ENCODE results near the gene UPK3BL1.
"Not testable (repeated sequence)": the region's sequence is repeated elsewhere in the genome, so short reads cannot be mapped to it uniquely, and the experiment has no call there.

UPK3BL1 gene, protein sequence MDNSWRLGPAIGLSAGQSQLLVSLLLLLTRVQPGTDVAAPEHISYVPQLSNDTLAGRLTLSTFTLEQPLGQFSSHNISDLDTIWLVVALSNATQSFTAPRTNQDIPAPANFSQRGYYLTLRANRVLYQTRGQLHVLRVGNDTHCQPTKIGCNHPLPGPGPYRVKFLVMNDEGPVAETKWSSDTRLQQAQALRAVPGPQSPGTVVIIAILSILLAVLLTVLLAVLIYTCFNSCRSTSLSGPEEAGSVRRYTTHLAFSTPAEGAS

DNA sequence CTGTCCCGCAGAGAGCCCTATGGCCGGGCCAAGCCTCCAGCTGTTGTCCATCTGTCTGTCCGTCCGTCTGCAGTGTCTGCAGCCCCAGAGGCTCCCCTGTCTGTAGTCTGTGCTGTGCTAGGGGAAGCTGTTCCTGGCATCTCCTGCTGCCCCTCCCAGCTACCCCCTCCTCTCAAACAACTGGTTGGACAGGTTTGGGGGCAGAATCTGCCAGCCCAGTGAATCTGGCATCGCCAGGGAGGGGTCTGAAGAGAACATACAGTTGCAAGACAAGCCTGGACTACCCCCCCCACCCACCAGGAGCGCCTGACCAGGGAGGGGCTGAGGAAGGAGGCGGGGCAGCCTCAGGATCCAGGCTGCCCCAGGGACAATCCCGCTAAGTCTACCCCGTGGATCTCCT, at the start of gene UPK3BL1:
TSS of gene UPK3BL1 (minus strand) at position 101 of the 400 bp plus-strand sequence. CDS start at position 51, 50 bp downstream.
- in situ Hi-C loops (cut with HindIII; ENCODE audit: low sequenced_read_pairs); H3K4me3 ChIP-seq (ENCODE audit: low read depth, low read length); DNase-seq (ENCODE audit: low read depth, low spot score): not testable (repeated sequence)

DNA sequence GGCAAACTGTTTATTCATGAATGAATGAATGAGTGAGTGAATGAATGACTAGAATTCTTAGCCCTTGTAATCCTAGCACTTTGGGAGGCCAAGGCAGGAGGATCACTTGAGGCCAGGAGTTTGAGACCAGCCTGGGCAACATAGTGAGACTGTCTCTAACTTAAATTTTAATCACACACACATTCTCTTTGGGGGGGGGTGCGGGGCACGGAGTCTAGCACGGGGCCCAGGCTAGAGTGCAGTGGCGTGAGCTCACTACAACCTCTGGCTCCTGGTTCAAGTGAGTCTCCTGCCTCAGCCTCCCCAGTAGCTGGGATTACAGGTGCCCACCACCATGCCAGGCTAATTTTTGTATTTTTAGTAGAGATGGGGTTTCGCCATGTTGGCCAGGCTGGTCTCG, 48.0 kb upstream of the UPK3BL1 start:
- H3K4me3 ChIP-seq (ENCODE audit: low read depth, low read length); in situ Hi-C loops (cut with HindIII; ENCODE audit: low sequenced_read_pairs); DNase-seq (ENCODE audit: low read depth, low spot score): not testable (repeated sequence)

DNA sequence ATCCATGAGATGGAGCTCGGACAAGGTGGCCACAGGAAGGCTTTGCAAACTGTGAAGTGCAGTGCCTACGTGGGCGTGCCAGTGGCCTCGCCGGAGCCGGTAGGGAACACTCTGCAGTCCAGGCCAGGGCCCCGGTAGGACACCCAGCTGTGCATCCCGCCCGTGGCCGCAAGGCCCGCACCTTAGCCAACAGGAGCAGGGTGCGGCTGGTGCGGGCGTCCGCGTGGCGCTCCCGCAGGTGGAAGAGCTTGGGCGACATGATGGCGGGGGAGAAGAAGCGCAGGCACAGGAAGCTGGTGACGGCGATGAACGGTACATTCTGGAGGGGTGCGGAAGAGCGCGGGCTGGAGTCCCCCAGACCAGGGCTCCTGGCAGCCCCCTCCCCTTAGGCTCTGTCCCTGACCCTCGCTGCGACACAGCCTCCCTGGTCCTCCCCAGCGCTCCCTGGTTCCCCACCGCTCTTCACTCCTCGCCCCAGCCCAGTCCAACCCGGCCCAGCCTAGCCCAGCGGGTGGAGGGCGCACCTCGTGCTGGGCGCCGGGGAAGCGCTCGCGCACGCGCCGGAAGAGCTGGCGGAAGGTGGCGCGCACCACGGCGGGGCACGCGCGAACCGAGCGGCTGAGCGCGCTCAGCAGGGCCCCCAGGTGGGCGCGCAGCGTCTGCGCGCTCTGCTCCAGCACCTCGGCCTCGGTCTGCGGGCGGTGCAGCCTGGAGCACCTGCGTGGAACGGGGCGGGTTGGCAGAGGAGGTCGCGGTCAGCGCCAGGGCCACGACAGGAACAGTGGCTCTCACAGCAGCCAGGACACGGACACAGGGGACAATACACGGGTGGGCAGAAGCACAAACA, 47.1 kb upstream of the UPK3BL1 start:
- H3K4me3 ChIP-seq (ENCODE audit: low read depth, low read length); DNase-seq (ENCODE audit: low read depth, low spot score); in situ Hi-C loops (cut with HindIII; ENCODE audit: low sequenced_read_pairs): not testable (repeated sequence)

DNA sequence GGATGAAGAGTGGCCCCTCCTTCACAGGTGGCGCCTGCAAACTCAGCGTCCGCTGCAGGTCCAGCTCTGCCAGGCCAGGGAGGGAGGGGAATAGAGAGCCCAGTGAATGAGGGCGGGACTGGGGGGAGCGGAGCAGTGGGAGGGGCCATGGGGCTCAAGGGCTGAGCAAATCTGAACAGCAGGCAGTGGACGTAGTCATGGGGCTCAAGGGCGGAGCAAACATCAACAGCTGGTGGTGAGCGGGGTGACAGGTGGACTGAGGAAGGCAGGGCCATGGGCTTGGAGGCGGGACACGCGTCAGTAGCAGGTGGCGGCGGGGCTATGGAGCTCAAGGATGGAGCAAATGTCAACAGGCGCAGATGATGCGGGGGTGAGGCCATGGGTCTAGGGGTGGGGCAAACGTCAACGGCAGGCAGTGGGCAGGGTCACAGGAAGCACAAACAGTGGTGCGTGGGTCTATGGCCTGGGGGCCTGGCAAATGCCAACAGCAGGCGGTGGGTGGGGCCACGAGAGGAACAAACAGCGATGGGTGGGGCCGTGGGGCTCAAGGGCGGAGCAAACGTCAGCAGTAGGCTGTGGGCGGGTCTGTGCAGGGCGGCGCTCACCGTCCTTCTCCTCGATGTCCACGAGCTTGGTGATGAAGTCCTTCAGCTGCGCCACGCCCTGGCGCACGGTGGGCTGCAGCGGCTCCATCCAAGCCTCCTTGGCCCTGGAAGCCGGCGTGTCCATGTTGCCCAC, 45.9 kb upstream of the UPK3BL1 start:
- H3K4me3 ChIP-seq (ENCODE audit: low read depth, low read length): not testable (repeated sequence)

DNA sequence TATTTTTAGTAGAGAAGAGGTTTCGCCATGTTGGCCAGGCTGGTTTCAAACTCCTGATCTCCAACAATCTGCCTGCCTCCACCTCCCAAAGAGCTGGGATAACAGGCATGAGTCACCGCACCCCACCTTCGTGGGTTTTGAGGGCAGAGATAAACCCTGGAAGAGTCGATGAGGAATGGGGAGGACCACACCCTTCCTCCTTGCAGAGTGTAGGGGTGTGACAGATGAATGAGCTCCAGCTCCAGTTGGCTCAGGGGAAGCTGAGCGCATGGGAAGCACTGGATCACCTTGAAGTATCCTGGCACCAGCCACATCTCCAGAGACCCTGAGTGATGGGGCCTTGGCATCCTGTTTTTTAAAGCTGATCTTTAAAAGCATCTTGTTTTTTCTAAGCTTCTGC, 40.0 kb upstream of the UPK3BL1 start:
- H3K4me3 ChIP-seq (ENCODE audit: low read depth, low read length); DNase-seq (ENCODE audit: low read depth, low spot score); in situ Hi-C loops (cut with HindIII; ENCODE audit: low sequenced_read_pairs): not testable (repeated sequence)

More for the DNA sequence above, 45.9 kb upstream of the UPK3BL1 start:
- DNase-seq (ENCODE audit: low read depth, low spot score); in situ Hi-C loops (cut with HindIII; ENCODE audit: low sequenced_read_pairs): not testable (repeated sequence)

DNA sequence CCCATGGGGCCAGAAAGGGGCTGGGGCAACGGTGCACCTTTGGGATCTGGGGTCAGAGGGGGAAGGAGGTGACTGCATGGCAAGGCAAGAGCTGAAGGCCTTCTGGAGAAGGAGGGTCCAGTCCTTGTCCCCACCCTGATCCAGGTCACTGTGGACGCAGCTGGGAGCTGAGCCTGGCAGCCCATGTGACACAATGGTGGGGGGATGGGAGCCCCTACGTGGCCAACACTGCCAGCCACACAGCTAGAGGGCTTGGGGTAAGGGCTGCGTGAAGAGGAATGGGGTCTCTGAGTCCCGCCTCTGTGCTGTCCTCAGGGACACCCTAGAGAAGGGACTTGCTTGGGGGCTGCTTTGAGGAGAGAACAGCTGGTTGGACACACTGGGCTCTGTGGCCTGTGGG, 38.2 kb upstream of the UPK3BL1 start:
- in situ Hi-C loops (cut with HindIII; ENCODE audit: low sequenced_read_pairs); DNase-seq (ENCODE audit: low read depth, low spot score); H3K4me3 ChIP-seq (ENCODE audit: low read depth, low read length): not testable (repeated sequence)

DNA sequence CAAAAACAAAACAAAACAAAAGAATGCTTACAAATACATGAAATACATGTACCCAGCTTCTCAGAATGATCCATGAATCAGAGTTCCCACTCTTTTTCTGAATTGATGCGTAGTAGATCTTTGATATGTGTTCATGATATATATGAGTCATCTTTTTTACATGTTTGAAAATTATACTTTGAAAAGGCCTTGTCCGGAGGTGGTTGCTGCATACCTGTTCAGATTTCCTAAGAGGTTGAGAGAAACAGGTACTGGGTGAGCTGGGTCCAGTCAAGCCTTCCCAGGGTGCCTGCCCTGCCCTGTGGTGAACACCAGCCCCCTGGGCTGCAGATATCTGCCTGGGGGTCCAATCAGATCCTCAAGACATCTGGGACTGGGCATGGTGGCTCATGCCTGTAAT, 33.0 kb upstream of the UPK3BL1 start:
- DNase-seq (ENCODE audit: low read depth, low spot score); in situ Hi-C loops (cut with HindIII; ENCODE audit: low sequenced_read_pairs); H3K4me3 ChIP-seq (ENCODE audit: low read depth, low read length): not testable (repeated sequence)

DNA sequence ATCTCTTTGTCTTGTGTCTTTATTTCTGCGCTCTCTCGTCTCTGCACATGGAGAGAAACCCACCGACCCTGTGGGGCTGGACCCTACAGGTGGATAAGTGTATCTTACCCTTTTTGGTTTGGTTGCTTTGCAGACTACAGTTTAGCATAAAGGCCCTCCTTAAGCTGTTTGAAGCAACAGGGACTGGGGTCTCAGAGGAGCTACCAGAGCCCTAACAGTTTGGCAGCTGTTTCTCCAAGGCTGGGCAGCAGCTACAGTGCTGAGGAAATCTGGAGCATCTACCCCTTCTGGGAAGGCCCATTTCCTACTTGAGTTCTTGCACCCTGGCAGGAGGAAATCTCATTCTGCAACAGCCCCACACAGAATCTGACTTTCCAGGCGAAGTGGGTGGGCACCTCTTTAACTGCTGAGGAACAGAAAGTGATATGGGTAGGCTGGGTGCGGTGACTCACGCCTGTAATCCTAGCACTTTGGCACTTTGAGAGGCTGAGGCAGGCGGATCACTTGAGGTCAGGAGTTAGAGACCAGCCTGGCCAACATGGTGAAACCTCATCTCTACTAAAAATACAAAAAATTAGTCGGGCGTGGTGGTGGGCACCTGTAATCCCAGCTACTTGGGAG, 31.0 kb upstream of the UPK3BL1 start:
- DNase-seq (ENCODE audit: low read depth, low spot score); in situ Hi-C loops (cut with HindIII; ENCODE audit: low sequenced_read_pairs); H3K4me3 ChIP-seq (ENCODE audit: low read depth, low read length): not testable (repeated sequence)

DNA sequence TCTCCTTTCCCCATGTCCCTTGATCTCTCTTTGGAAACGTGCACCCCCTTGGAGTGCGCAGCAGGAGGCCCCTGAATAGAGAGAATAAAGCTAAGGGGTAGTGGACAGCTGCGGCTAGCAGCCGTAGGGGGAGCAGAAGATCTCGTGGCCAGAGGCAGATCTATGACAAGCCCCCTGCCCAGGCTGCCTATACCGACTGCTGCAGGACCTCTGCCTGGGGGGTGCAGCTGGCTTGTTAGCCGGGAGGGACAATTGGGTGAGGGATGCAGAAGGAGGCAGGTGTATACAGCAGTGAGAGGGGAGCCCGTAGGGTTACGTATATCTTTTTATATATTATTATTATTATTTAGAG, 29.3 kb upstream of the UPK3BL1 start:
- H3K4me3 ChIP-seq (ENCODE audit: low read depth, low read length); DNase-seq (ENCODE audit: low read depth, low spot score); in situ Hi-C loops (cut with HindIII; ENCODE audit: low sequenced_read_pairs): not testable (repeated sequence)

DNA sequence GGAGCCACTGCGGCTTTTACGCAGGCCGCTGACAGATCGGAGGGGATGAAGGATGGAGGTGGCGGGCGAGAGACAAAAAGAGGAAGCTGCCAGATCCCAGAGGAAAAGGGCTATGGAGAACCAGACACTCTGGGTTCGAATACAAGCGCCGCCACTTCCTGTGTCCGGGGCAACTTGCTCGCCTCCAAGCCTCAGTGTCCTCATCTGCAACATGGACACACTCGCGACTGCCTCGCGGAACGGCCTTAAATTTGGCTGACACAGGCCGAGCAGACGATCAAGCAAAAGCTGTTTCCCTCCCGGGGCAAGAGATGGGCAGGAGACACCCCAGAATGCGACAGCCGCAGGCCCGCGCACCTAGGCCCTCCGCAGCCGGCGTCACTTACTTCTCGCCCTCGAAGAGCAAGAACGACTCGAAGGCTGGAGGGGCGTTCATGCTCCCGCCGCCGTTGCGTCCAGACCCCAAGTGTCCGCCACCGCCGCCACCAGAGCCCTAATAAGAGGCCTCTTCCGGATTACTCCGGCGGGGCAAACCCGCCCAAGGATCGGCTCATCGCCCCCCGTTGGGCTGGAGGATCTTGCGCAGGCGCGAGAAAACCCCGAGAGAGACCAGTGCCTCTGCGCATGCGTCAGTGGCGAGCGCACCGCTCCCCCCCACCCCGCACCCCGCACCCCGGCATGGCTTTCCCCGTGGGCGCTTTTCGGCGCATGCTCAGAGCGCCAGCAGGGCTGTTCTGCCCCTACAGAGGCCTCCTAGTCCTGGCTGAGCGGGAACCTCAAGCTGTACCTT, 28.8 kb upstream of the UPK3BL1 start, which contains the start of gene POLR2J2:
TSS of gene POLR2J2 (minus strand) at position 498 of the 790 bp plus-strand sequence. CDS start at position 436, 62 bp downstream.
- DNase-seq (ENCODE audit: low read depth, low spot score): peak; percentile 52
- peak within 1 kb of the TSS; percentile 39 for H3K4me3 ChIP-seq (ENCODE audit: low read depth, low read length)
- in situ Hi-C loops (cut with HindIII; ENCODE audit: low sequenced_read_pairs): not testable (repeated sequence)

DNA sequence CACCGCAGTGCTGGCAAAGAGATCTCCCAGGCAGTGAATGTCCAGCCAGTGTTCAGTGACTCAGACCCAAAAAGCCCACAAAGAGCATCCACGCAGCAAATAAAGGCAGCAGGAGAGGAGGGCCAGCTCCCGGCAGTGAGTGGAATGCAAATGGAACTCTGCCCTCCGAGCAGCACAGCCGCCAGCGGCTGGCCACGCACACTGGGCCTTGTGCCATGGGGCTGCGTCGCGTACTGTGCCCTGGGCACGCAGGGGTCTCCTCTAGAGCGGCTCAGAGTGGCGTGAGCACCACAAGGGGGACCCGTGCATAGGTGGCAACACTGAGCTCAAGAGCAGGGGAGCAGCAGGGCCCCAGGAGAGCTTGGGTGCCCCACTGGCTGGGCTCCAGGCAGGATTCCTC, 24.9 kb upstream of the UPK3BL1 start:
- DNase-seq (ENCODE audit: low read depth, low spot score); in situ Hi-C loops (cut with HindIII; ENCODE audit: low sequenced_read_pairs); H3K4me3 ChIP-seq (ENCODE audit: low read depth, low read length): not testable (repeated sequence)

DNA sequence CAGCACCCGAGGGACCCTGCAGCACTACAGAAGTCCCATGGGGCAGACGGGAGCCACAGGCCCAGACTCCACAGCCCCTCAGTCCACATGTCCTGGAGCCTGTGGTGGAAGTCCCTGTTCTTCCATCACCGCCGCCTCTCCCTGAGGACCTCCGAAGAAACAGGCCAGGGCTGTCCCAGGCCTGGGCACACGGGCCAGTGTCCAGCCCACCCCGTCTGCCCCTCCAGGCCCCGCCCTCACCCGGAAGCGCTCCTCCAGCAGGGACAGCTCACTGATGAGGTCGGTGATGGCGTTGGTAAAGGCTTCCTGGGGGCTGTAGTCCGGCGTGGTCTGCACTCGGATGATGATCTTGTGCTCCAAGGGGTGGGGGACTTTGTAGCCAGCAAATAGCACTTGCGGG, 24.3 kb upstream of the UPK3BL1 start:
- in situ Hi-C loops (cut with HindIII; ENCODE audit: low sequenced_read_pairs); DNase-seq (ENCODE audit: low read depth, low spot score): not testable (repeated sequence)

DNA sequence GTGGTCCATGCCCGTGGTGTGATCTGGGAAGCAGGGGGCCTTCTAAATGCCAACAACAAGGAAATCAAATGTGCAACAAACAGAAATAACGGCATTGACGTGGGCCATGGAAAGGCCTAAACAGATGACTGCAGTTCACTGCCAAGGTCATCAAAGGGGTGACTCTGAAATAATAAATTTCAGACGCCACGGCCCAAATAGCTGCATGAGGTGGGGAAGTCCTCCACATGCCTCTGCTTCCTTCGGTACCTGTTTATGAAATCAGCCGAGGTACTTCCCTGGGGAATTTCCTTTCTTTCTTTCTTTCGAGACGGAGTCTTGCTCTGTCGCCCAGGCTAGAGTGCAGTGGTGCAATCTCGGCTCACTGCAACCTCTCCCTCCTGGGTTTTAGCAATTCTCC, 22.2 kb upstream of the UPK3BL1 start:
- in situ Hi-C loops (cut with HindIII; ENCODE audit: low sequenced_read_pairs); DNase-seq (ENCODE audit: low read depth, low spot score); H3K4me3 ChIP-seq (ENCODE audit: low read depth, low read length): not testable (repeated sequence)

More for the DNA sequence above, 24.3 kb upstream of the UPK3BL1 start:
- H3K4me3 ChIP-seq (ENCODE audit: low read depth, low read length): not testable (repeated sequence)

DNA sequence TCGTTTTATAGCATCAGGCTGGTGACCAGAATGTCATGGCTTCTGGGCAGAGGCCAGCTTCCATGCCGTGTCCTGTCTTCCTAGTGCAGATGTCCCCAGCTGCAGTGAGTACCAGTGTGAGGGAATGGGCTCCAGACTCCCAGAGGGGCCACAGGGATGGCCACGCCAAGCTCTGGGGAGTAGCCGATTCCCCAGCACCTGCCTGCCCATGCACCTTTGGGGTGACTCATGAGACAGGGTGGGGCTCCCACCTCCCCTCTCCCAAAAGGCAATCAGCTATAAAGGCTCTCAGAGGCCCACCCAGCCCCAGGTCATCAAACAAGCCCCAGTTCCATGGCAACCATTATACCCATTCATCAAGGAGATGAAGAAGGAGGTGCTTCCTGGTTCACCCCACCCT, 7.3 kb upstream of the UPK3BL1 start, which contains the start of gene SPDYE2B:
TSS of gene SPDYE2B (plus strand) at position 396 of the 400 bp plus-strand sequence. CDS start 2,030 bp downstream, outside the sequence.
- in situ Hi-C loops (cut with HindIII; ENCODE audit: low sequenced_read_pairs); DNase-seq (ENCODE audit: low read depth, low spot score); H3K4me3 ChIP-seq (ENCODE audit: low read depth, low read length): not testable (repeated sequence)

DNA sequence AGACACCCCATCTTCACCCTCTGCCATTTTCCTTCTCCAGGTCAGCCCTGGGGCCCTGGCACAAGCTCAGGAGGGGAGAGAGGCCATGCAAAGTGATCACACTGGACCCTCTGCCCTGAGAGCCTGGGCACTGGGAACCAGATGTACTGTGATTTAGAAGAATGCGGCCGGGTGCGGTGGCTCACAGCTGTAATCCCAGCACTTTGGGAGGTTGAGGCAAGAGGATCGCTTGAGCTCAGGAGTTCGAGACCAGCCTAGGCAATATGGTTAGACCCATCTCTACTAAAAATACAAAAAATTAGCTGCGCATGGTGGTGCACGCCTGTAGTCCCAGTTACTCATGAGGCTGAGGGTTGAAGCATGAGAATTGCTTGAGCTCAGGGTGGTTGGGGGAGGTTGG, 5.2 kb upstream of the UPK3BL1 start:
- H3K4me3 ChIP-seq (ENCODE audit: low read depth, low read length); DNase-seq (ENCODE audit: low read depth, low spot score); in situ Hi-C loops (cut with HindIII; ENCODE audit: low sequenced_read_pairs): not testable (repeated sequence)

DNA sequence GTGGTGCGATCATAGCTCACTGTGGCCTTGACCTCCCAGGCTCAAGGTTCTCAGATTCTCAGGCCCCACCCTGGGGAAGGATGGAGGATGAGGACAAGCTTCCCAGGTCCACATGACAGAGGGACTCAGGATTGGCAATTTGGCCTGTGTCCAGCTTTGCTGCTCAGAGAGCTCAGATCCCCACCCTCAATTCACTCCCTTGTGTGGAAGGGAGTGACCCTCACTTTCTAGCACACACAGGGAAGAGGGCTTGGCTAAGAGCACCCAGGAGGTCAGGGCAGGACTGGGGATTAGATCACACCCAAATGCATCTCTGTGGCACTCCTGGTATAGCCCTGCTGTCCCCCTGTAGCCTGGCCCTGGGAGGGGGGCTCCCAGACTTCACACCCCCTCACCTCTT, 813 bp upstream of the UPK3BL1 start:
- in situ Hi-C loops (cut with HindIII; ENCODE audit: low sequenced_read_pairs); H3K4me3 ChIP-seq (ENCODE audit: low read depth, low read length); DNase-seq (ENCODE audit: low read depth, low spot score): not testable (repeated sequence)
